Activated CD4-positive, alpha-beta T cell treated with anti-CD3 and anti-CD28 coated beads for 36 hours (primary cell): ENCODE data around the gene FAM163A. TPM values are rescaled to one million over a fixed set of nuclear protein-coding genes. Genes with fewer than 3 reads are reported as not detected.

ENCODE experiments used
- ATAC-seq: fragments of 200-7000 bp; cut with Tn5 transposase; one replicate; pipeline ENCODE4 v1.10.0; 2021; ENCODE audit warnings: mild to moderate bottlenecking, moderate library complexity
- CTCF ChIA-PET: fragments of 350-600 bp; sonication (Branson Sonifier 250); formaldehyde crosslinking; loops from one replicate; lab custom pipeline; 2021; ENCODE audit warnings: antibody characterized with exemption; lab: Charles Lee
- POLR2A ChIA-PET: fragments of 350-600 bp; sonication (Branson Sonifier 250); formaldehyde crosslinking; loops from one replicate; lab custom pipeline; 2021; ENCODE audit warnings: antibody characterized with exemption, inconsistent platforms; lab: Charles Lee
- DNase-seq: peaks from one replicate; pipeline ENCODE4 v3.0.0-alpha.2; 2020
- H3K27ac Mint-ChIP-seq: one replicate; pipeline ENCODE4 v1.8.0; 2021; ENCODE audit warnings: mixed read lengths
- H3K27me3 Mint-ChIP-seq: one replicate; pipeline ENCODE4 v1.8.0; 2021; ENCODE audit warnings: mixed read lengths
- H3K36me3 Mint-ChIP-seq: one replicate; pipeline ENCODE4 v1.8.0; 2021; ENCODE audit warnings: low read depth, mixed read lengths
- H3K4me1 Mint-ChIP-seq: one replicate; pipeline ENCODE4 v1.8.0; 2021; ENCODE audit warnings: mixed read lengths
- H3K4me3 Mint-ChIP-seq: one replicate; pipeline ENCODE4 v1.8.0; 2021; ENCODE audit warnings: mild to moderate bottlenecking, moderate library complexity, mixed read lengths
- H3K9me3 Mint-ChIP-seq: one replicate; pipeline ENCODE4 v1.8.0; 2021; ENCODE audit warnings: low read depth, mixed read lengths
- intact Hi-C, 2 experiments: fragments of 100-400 bp; cut with DNase I in 1 of 2; cut with micrococcal nuclease in 1 of 2; formaldehyde crosslinking; loops; one replicate each; pipeline versions ENCODE4 v1.14.2 to v1.15.1; 2022 to 2024; cut with DNase I, micrococcal nuclease
- total RNA-seq, 2 experiments: library from RNA; stranded (reverse); gene quantifications; one replicate each; pipeline ENCODE4 v1.2.3, GENCODE V29; 2021

FAM163A gene
- total RNA-seq, 2 experiments from 2014 or later, result not detected

- no peak overlapping the region for H3K27ac Mint-ChIP-seq
Measured at GRCh38 chr1:179753061-179753460, 10.0 kb downstream of the FAM163A start.

GRCh38 chr1:179754041-179754624 lies 11.0 kb downstream of the FAM163A start:
- intact Hi-C loops, result no loop called here
- H3K4me3 Mint-ChIP-seq, result no peak overlapping the region
- H3K27me3 Mint-ChIP-seq, result peaks cover 12% of the 10 kb centered on the region
- H3K4me1 Mint-ChIP-seq, result no peaks in the 10 kb centered on the region
- ChIA-PET POLR2A (no interaction called here), CTCF (interaction anchor here (1.0 to 1.2 kb wide), 2 partner anchors 59 to 322 kb away, joined by 3 to 4 read pairs; no protein-coding TSS in a partner anchor)
- no peaks in the 10 kb centered on the region for H3K36me3 Mint-ChIP-seq
- H3K9me3 Mint-ChIP-seq, result no peaks in the 10 kb centered on the region
- ATAC-seq (no peak), DNase-seq (no peak)
- no peak overlapping the region for H3K27ac Mint-ChIP-seq

More at GRCh38 chr1:179753061-179753460, 10.0 kb downstream of the FAM163A start:
- Mint-ChIP-seq H3K9me3 (no peaks in the 10 kb centered on the region), H3K27me3 (peaks cover 18% of the 10 kb centered on the region), H3K36me3 (no peaks in the 10 kb centered on the region), H3K4me3 (no peak overlapping the region), H3K4me1 (no peaks in the 10 kb centered on the region)
- DNase-seq, result no peak
- CTCF ChIA-PET, result no interaction called here
- no peak for ATAC-seq
- POLR2A ChIA-PET, result no interaction called here
- intact Hi-C loops, result no loop called here

- no peak for ATAC-seq
- Mint-ChIP-seq H3K9me3 (no peaks in the 10 kb centered on the region), H3K27me3 (peaks cover 2% of the 10 kb centered on the region), H3K27ac (no peak overlapping the region), H3K36me3 (no peaks in the 10 kb centered on the region), H3K4me3 (no peak overlapping the region), H3K4me1 (no peaks in the 10 kb centered on the region)
- intact Hi-C loops, result no loop called here
- ChIA-PET POLR2A (no interaction called here), CTCF (no interaction called here)
- DNase-seq, result no peak
Measured at GRCh38 chr1:179757933-179758332, 14.8 kb downstream of the FAM163A start.

GRCh38 chr1:179760521-179760920 lies 17.4 kb downstream of the FAM163A start:
- DNase-seq (no peak), ATAC-seq (no peak)
- Mint-ChIP-seq H3K27me3 (no peaks in the 10 kb centered on the region), H3K4me3 (no peak overlapping the region), H3K4me1 (no peaks in the 10 kb centered on the region), H3K27ac (no peak overlapping the region), H3K9me3 (no peaks in the 10 kb centered on the region), H3K36me3 (no peaks in the 10 kb centered on the region)
- POLR2A ChIA-PET, result no interaction called here
- intact Hi-C loops, result no loop called here
- CTCF ChIA-PET, result no interaction called here

- H3K4me3 Mint-ChIP-seq, result no peak overlapping the region
- H3K4me1 Mint-ChIP-seq, result no peaks in the 10 kb centered on the region
- ATAC-seq (no peak), DNase-seq (no peak)
- no peaks in the 10 kb centered on the region for H3K9me3 Mint-ChIP-seq
- H3K27me3 Mint-ChIP-seq, result no peaks in the 10 kb centered on the region
- H3K36me3 Mint-ChIP-seq, result no peaks in the 10 kb centered on the region
- intact Hi-C loops, result no loop called here
- ChIA-PET POLR2A (no interaction called here), CTCF (interaction anchor here (0.6 to 3.2 kb wide), 3 partner anchors 49 to 421 kb away, joined by 3 to 12 read pairs (median 4); no protein-coding TSS in a partner anchor)
- no peak overlapping the region for H3K27ac Mint-ChIP-seq
Measured at GRCh38 chr1:179761296-179761695, 18.2 kb downstream of the FAM163A start.

- intact Hi-C loops, result no loop called here
- Mint-ChIP-seq H3K27me3 (no peaks in the 10 kb centered on the region), H3K4me3 (no peak overlapping the region), H3K36me3 (no peaks in the 10 kb centered on the region), H3K27ac (no peak overlapping the region), H3K9me3 (no peaks in the 10 kb centered on the region), H3K4me1 (no peaks in the 10 kb centered on the region)
- ChIA-PET POLR2A (no interaction called here), CTCF (interaction anchor here (0.8 to 3.2 kb wide), 4 partner anchors 12 to 53 kb away, joined by 3 to 12 read pairs (median 4); no protein-coding TSS in a partner anchor)
- DNase-seq, result no peak
- ATAC-seq, result no peak
Measured at GRCh38 chr1:179761846-179762640, 19.0 kb downstream of the FAM163A start.

GRCh38 chr1:179767177-179767581 lies 24.1 kb downstream of the FAM163A start:
- H3K4me1 Mint-ChIP-seq, result no peaks in the 10 kb centered on the region
- intact Hi-C loops, result no loop called here
- no peak for DNase-seq
- H3K27ac Mint-ChIP-seq, result no peak overlapping the region
- no peaks in the 10 kb centered on the region for H3K36me3 Mint-ChIP-seq
- ChIA-PET POLR2A (no interaction called here), CTCF (no interaction called here)
- H3K9me3 Mint-ChIP-seq, result no peaks in the 10 kb centered on the region
- H3K4me3 Mint-ChIP-seq, result no peak overlapping the region
- ATAC-seq, result no peak
- H3K27me3 Mint-ChIP-seq, result no peaks in the 10 kb centered on the region

GRCh38 chr1:179767996-179768395 lies 24.9 kb downstream of the FAM163A start:
- Mint-ChIP-seq H3K27me3 (no peaks in the 10 kb centered on the region), H3K36me3 (no peaks in the 10 kb centered on the region), H3K27ac (no peak overlapping the region), H3K9me3 (no peaks in the 10 kb centered on the region), H3K4me3 (no peak overlapping the region), H3K4me1 (no peaks in the 10 kb centered on the region)
- CTCF ChIA-PET, result no interaction called here
- DNase-seq (no peak), ATAC-seq (no peak)
- intact Hi-C loops, result no loop called here
- POLR2A ChIA-PET, result no interaction called here

- peaks cover 4% of the 10 kb centered on the region for H3K9me3 Mint-ChIP-seq
- no peak for DNase-seq
- no peak for ATAC-seq
Measured at GRCh38 chr1:179770887-179771502, 27.9 kb downstream of the FAM163A start.

GRCh38 chr1:179773264-179773663 lies 30.2 kb downstream of the FAM163A start:
- H3K36me3 Mint-ChIP-seq, result no peaks in the 10 kb centered on the region
- CTCF ChIA-PET, result interaction anchor here (1.2 to 2.7 kb wide), 3 partner anchors 11 to 41 kb away, joined by 3 to 11 read pairs (median 10); no protein-coding TSS in a partner anchor
- no peak overlapping the region for H3K4me3 Mint-ChIP-seq
- no peaks in the 10 kb centered on the region for H3K27me3 Mint-ChIP-seq
- intact Hi-C loops, result no loop called here
- no peak overlapping the region for H3K27ac Mint-ChIP-seq
- H3K4me1 Mint-ChIP-seq, result no peaks in the 10 kb centered on the region
- POLR2A ChIA-PET, result no interaction called here
- DNase-seq (no peak), ATAC-seq (no peak)
- peaks cover 4% of the 10 kb centered on the region for H3K9me3 Mint-ChIP-seq

More at GRCh38 chr1:179770887-179771502, 27.9 kb downstream of the FAM163A start:
- Mint-ChIP-seq H3K27me3 (no peaks in the 10 kb centered on the region), H3K36me3 (no peaks in the 10 kb centered on the region), H3K4me3 (no peak overlapping the region), H3K4me1 (no peaks in the 10 kb centered on the region), H3K27ac (no peak overlapping the region)
- intact Hi-C loops, result no loop called here
- POLR2A ChIA-PET, result no interaction called here
- CTCF ChIA-PET, result interaction anchor here (2.7 kb wide), 1 partner anchor 39 kb away, joined by 11 read pairs; no protein-coding TSS in a partner anchor

- Mint-ChIP-seq H3K27ac (no peak overlapping the region), H3K4me1 (no peaks in the 10 kb centered on the region), H3K36me3 (no peaks in the 10 kb centered on the region), H3K4me3 (no peak overlapping the region), H3K27me3 (no peaks in the 10 kb centered on the region), H3K9me3 (peaks cover 4% of the 10 kb centered on the region)
- DNase-seq, result no peak
- ChIA-PET CTCF (interaction anchor here (0.6 to 2.3 kb wide), 7 partner anchors 12 to 1033 kb away, joined by 3 to 10 read pairs (median 4); no protein-coding TSS in a partner anchor), POLR2A (interaction anchor here (0.6 kb wide), 1 partner anchor 306 kb away, joined by 6 read pairs; no protein-coding TSS in a partner anchor)
- ATAC-seq, result no peak
- intact Hi-C loops, result no loop called here
Measured at GRCh38 chr1:179774000-179774399, 30.9 kb downstream of the FAM163A start.
